ENCODE data around the gene JAML.

Gene JAML

DNA sequence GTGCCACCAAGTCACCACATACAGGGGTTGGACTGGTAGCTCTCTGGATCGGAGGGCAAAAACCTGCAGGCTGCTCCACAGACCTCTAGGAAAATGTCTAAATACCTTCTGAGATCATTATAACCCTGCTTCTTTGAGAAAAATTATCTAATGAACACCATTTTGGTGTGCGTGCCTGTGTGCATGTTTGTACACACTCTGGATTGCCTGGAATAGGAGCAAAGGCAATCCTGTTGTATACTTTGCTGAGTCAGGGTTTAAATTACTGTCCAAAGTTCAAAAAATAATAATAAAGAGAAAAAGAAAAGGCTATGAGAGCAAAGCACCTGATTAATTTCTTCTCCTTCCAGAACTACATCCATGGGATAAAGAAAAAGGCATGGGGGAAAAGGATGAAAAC lies 11.0 kb downstream of the JAML start:
- DNase-seq (ENCODE audit: insufficient read length, low spot score), result no peak
- no peak for FAIRE-seq
- no peak for TF ChIP-seq POLR2AphosphoS5 (IDR thresholded peaks at IDR 0.05; ENCODE audit: low read depth, low read length)
- TF ChIP-seq POU2F2 (IDR thresholded peaks at IDR 0.05; ENCODE audit: low read depth, low read length), result no peak
- TF ChIP-seq POLR2A (IDR thresholded peaks at IDR 0.05; ENCODE audit: low read depth, low read length), result no peak
- TF ChIP-seq TAF1 (IDR thresholded peaks at IDR 0.05; ENCODE audit: low read depth, low read length), result no peak
- TF ChIP-seq SPI1 (IDR thresholded peaks at IDR 0.05; ENCODE audit: low read depth, low read length), result no peak
- TF ChIP-seq PAX5 (IDR thresholded peaks at IDR 0.05; ENCODE audit: insufficient read depth, low read length, severe bottlenecking), result no peak

DNA sequence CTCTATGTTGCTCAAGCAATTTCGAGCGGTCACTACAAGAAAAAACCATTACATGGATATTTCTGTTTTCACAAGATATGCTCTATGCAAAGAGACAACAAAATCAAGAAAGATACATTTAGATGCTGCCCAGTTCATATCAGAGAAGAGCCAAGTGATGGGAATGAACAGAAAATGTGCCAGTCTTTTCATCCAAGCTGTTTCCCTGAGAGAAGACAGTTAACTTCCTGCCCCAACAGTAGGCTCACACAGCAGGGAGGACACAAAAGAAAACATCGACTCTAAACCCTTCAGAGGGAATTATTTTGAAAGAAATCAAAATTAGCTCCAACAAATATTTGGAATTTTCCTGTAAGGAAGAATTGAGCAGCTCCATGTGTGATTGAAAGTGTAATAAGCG lies 11.6 kb downstream of the JAML start:
- no peak for DNase-seq (ENCODE audit: insufficient read length, low spot score)
- no peak for TF ChIP-seq POLR2AphosphoS5 (IDR thresholded peaks at IDR 0.05; ENCODE audit: low read depth, low read length)
- no peak for TF ChIP-seq POLR2A (IDR thresholded peaks at IDR 0.05; ENCODE audit: low read depth, low read length)
- no peak for TF ChIP-seq POU2F2 (IDR thresholded peaks at IDR 0.05; ENCODE audit: low read depth, low read length)
- no peak for TF ChIP-seq TAF1 (IDR thresholded peaks at IDR 0.05; ENCODE audit: low read depth, low read length)
- no peak for TF ChIP-seq SPI1 (IDR thresholded peaks at IDR 0.05; ENCODE audit: low read depth, low read length)
- no peak for TF ChIP-seq PAX5 (IDR thresholded peaks at IDR 0.05; ENCODE audit: insufficient read depth, low read length, severe bottlenecking)
- FAIRE-seq, result no peak

DNA sequence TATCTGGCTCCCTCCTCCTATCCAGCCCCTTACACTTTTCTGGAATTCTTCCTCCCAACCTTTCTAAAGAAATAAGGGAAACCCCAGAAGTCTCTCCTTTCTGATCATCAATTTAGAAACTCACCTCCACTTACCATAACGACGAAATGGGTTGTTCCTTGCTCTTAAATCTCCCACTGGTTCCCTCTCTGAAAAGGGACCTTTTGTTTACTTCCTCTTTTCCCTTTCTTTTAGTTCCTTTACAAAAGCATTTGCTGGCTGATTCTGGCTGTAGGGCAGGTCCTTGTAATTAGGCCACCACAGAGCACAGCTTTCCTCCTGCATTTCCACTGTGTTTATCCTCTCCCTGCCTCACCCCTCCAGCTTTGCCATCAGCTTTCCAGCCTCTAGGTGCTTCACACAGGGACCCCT lies 12.0 kb downstream of the JAML start:
- DNase-seq (ENCODE audit: insufficient read length, low spot score) (no peak), FAIRE-seq (no peak)
- no peak for TF ChIP-seq SPI1 (IDR thresholded peaks at IDR 0.05; ENCODE audit: low read depth, low read length)
- no peak for TF ChIP-seq PAX5 (IDR thresholded peaks at IDR 0.05; ENCODE audit: insufficient read depth, low read length, severe bottlenecking)
- no peak for TF ChIP-seq POU2F2 (IDR thresholded peaks at IDR 0.05; ENCODE audit: low read depth, low read length)
- TF ChIP-seq TAF1 (IDR thresholded peaks at IDR 0.05; ENCODE audit: low read depth, low read length), result no peak
- TF ChIP-seq POLR2AphosphoS5 (IDR thresholded peaks at IDR 0.05; ENCODE audit: low read depth, low read length), result no peak

DNA sequence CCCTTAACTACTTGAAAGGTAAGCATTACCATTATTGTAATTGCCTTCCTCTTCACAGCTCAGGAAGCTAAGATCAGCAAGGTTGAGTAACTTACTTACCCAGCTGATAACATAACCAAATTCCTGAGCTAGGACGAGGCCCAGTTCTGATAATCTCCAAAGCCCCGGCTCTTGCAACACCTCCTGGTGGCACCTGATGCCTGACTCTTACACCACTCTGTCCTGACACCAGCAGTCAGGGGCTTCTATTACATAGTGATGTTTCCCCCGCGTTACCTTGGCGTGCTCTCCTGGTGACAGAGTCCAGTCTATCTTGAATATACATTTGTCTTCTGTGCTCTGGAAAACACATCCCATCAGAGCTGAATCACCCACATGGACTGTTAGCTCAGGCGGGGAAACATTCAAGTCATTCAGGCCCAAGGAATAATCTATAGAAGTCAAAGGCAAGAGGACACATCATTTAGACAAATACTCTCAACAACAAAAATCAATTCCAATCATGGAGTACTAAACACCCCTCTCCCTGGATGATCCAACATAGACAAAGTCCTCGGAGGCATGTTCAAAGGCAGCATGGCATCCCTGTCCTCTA lies 12.6 kb downstream of the JAML start:
- peak; percentile 54 for FAIRE-seq
- TF ChIP-seq TAF1 (IDR thresholded peaks at IDR 0.05; ENCODE audit: low read depth, low read length), result no peak
- no peak for TF ChIP-seq POLR2A (IDR thresholded peaks at IDR 0.05; ENCODE audit: low read depth, low read length)
- DNase-seq (ENCODE audit: insufficient read length, low spot score), result no peak

DNA sequence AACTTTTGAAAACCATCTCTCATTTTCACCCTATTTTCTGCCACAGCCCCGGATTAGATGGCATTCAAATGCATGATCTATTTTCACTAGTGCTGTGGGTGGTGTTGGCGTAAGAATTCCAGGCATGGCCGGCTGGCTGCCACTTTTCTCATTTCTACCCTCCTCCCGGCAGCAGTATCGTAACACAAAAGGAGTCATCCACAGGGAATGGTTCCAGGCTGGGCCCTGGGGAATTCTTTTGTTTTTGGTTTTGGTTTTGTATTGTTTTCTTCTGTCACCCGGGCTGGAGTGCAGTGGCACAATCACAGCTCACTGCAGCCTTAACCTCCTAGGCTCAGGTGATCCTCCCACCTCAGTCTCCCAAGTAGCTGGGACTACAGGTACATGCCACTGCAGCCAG lies 13.8 kb downstream of the JAML start:
- FAIRE-seq (no peak), DNase-seq (ENCODE audit: insufficient read length, low spot score) (no peak)
- no peak for TF ChIP-seq PAX5 (IDR thresholded peaks at IDR 0.05; ENCODE audit: insufficient read depth, low read length, severe bottlenecking)
- no peak for TF ChIP-seq SPI1 (IDR thresholded peaks at IDR 0.05; ENCODE audit: low read depth, low read length)
- TF ChIP-seq POLR2A (IDR thresholded peaks at IDR 0.05; ENCODE audit: low read depth, low read length), result no peak
- TF ChIP-seq POLR2AphosphoS5 (IDR thresholded peaks at IDR 0.05; ENCODE audit: low read depth, low read length), result no peak
- no peak for TF ChIP-seq POU2F2 (IDR thresholded peaks at IDR 0.05; ENCODE audit: low read depth, low read length)
- no peak for TF ChIP-seq TAF1 (IDR thresholded peaks at IDR 0.05; ENCODE audit: low read depth, low read length)

DNA sequence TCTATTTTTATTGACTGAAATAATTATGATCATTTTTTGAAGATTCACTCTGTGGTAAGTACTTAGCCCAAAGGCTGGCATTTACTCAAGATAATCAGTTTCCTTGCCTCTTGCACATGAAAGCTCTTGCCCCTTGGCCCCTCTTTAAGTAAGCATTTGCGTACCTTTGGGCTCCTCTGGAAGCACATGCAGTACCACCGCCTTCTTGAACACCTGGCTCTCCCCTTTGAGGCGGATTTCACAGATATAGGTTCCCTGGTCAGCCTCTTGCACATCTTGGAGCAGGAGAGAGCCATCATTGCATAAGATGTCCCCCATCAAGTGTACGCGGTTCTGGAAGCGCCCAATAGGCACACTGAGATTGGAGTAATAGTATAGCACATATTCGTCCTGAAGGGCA lies 14.5 kb downstream of the JAML start:
- FAIRE-seq, result no peak
- no peak for TF ChIP-seq POLR2A (IDR thresholded peaks at IDR 0.05; ENCODE audit: low read depth, low read length)
- no peak for TF ChIP-seq SPI1 (IDR thresholded peaks at IDR 0.05; ENCODE audit: low read depth, low read length)
- TF ChIP-seq TAF1 (IDR thresholded peaks at IDR 0.05; ENCODE audit: low read depth, low read length), result no peak
- TF ChIP-seq PAX5 (IDR thresholded peaks at IDR 0.05; ENCODE audit: insufficient read depth, low read length, severe bottlenecking), result no peak
- TF ChIP-seq POU2F2 (IDR thresholded peaks at IDR 0.05; ENCODE audit: low read depth, low read length), result no peak
- DNase-seq (ENCODE audit: insufficient read length, low spot score), result no peak

DNA sequence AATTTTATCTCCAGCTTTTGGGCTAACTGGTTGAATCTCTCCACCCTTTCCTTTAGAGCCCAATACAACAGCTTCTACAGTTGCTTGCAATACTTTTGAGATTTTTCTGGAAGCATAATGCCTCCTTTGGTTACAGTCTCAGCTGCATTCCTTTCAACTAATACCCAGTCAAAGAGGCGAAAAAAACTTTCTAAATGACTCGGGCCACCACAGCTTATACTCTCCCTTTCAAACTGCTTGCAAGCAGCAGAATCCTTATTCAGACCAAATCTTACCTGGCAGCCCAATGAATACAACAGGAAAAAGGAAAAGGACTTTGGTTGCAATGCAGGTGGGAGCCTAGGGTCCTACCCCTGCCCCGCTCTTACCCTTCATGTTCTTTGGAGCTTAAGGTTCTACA lies 15.8 kb downstream of the JAML start:
- FAIRE-seq (no peak), DNase-seq (ENCODE audit: insufficient read length, low spot score) (no peak)
- no peak for TF ChIP-seq TAF1 (IDR thresholded peaks at IDR 0.05; ENCODE audit: low read depth, low read length)
- TF ChIP-seq POLR2A (IDR thresholded peaks at IDR 0.05; ENCODE audit: low read depth, low read length), result no peak
- no peak for TF ChIP-seq POU2F2 (IDR thresholded peaks at IDR 0.05; ENCODE audit: low read depth, low read length)
- TF ChIP-seq SPI1 (IDR thresholded peaks at IDR 0.05; ENCODE audit: low read depth, low read length), result no peak
- TF ChIP-seq POLR2AphosphoS5 (IDR thresholded peaks at IDR 0.05; ENCODE audit: low read depth, low read length), result no peak
- no peak for TF ChIP-seq PAX5 (IDR thresholded peaks at IDR 0.05; ENCODE audit: insufficient read depth, low read length, severe bottlenecking)

DNA sequence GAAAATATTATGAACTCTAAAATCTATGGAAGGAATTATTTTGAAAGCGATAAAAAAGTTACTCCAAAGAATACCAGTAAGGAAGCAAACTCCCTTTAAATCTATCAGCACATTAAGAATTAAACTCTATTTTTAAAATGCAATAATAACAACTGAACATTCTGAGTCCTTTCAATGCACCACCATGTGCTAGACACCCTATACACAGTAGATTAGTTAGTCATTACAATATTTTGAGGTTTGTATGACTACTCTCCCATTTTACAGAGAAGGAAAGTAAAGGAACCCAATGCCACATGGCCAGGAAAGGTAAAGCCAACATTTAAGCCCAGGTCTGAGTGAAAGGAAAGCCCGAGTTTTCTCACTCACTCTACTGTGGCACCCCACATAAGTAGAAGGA lies 17.7 kb downstream of the JAML start:
- no peak for TF ChIP-seq TAF1 (IDR thresholded peaks at IDR 0.05; ENCODE audit: low read depth, low read length)
- DNase-seq (ENCODE audit: insufficient read length, low spot score) (no peak), FAIRE-seq (no peak)

DNA sequence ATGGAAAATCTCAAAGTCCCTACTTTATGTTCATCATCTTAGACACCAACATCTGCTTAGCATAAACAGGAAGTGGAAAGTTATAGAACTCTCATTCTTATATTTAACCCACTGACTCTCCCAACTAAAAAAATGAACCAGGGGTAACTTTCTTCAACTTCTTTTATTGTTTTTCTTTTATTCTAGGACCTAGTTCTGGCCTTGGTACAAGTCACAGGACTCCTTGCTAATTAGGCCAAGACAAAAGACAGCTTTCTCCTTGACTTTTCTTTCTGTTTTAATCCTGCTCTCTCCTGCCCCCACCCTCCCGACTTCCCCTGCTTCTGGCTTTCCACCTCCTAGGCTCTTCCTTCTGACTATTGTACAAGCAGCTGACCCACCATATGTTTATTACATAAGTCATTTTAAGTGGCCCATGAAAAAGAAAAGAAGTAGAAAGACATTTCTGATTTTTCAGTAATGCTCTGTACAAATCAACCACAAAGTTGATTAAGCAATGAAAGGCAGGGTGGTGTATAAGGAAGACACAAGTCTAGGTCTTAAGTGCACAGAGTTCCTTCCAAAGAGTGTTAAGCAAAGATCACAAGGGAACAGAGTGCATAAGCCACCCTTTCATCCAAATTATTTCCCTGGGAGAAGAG lies 18.3 kb downstream of the JAML start:
- FAIRE-seq (peak; percentile 52), DNase-seq (ENCODE audit: insufficient read length, low spot score) (no peak)
- TF ChIP-seq SPI1 (IDR thresholded peaks at IDR 0.05; ENCODE audit: low read depth, low read length) (peak; percentile 75), PAX5 (IDR thresholded peaks at IDR 0.05; ENCODE audit: insufficient read depth, low read length, severe bottlenecking) (no peak)

DNA sequence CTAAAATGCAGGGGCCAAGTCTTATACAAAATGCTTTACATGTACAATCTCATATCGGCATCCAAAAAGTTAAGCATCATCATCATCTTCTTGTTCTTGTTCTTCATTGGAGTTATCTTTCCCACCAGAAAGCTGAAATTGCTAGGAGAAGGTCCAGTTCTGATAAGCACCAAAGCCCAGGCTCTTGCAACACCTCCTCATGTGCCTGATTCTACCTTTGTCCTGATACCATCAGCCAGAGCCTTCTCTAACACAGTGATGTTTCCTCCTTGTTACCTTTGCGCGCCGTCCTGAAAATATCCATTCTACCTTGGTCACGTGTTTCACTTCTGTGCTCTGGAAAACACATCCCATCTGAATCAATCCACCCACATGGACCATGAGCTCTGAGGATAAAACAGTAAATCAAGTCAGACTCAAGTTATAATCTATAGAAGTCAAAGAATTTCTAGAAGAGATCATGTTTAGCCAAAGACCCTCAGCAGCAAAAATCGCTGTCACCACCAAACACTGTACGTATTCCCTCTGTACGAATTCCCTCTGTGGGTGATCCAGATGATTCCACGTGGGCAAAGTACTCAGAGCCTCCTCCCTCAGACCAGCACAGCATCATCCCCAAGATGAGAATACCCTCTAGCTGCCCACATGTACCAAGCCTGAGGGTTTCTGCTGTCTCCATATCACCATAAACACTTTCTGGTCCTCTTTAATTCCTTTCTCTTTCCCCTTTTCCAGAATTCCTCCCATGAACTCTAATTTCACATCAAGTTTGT lies 19.0 kb downstream of the JAML start:
- DNase-seq (ENCODE audit: insufficient read length, low spot score) (no peak), FAIRE-seq (peak; percentile 28)
- TF ChIP-seq SPI1 (IDR thresholded peaks at IDR 0.05; ENCODE audit: low read depth, low read length) (no peak), POU2F2 (IDR thresholded peaks at IDR 0.05; ENCODE audit: low read depth, low read length) (no peak), POLR2A (IDR thresholded peaks at IDR 0.05; ENCODE audit: low read depth, low read length) (no peak), PAX5 (IDR thresholded peaks at IDR 0.05; ENCODE audit: insufficient read depth, low read length, severe bottlenecking) (no peak), POLR2AphosphoS5 (IDR thresholded peaks at IDR 0.05; ENCODE audit: low read depth, low read length) (no peak), TAF1 (IDR thresholded peaks at IDR 0.05; ENCODE audit: low read depth, low read length) (no peak)
